DOHH2 (cell line): Measurements from ENCODE around the gene FTSJ3.
A peak's percentile ranks its signal among the peaks of the same experiment; 100 is the strongest.

ENCODE experiments used
- H3F3A ChIP-seq: fragments of 200-600 bp; sonication (generic), shearing (Covaris generic); 2 replicates; pipeline ENCODE4 v1.6.0; 2016; ENCODE audit warnings: antibody characterized with exemption, mild to moderate bottlenecking; ENCODE audit not compliant: control insufficient read depth, insufficient read depth
- H3K27ac ChIP-seq: fragments of 200-600 bp; sonication (generic); 2 replicates; pipeline ENCODE4 v1.5.1; 2014; ENCODE audit warnings: low read depth, mild to moderate bottlenecking, low read length, moderate library complexity
- H3K27me3 ChIP-seq: fragments of 200-600 bp; sonication (generic); 2 replicates; pipeline ENCODE4 v1.6.1; 2014; ENCODE audit warnings: mild to moderate bottlenecking, low read length, mixed read lengths; ENCODE audit not compliant: control insufficient read depth
- H3K36me3 ChIP-seq: fragments of 200-600 bp; sonication (generic); 2 replicates; pipeline ENCODE4 v1.6.1; 2014; ENCODE audit warnings: mild to moderate bottlenecking, low read length, moderate library complexity, mixed read lengths; ENCODE audit not compliant: control insufficient read depth
- H3K4me1 ChIP-seq: fragments of 200-600 bp; sonication (generic); 2 replicates; pipeline ENCODE4 v1.6.1; 2014; ENCODE audit warnings: mild to moderate bottlenecking, low read length, mixed read lengths; ENCODE audit not compliant: control insufficient read depth
- H3K4me2 ChIP-seq: fragments of 200-600 bp; sonication (generic); 2 replicates; pipeline ENCODE4 v1.6.0; 2014; ENCODE audit warnings: mild to moderate bottlenecking, low read length, moderate library complexity
- H3K4me3 ChIP-seq: fragments of 200-600 bp; sonication (generic); 2 replicates; pipeline ENCODE4 v1.5.1; 2014; ENCODE audit warnings: mild to moderate bottlenecking, low read length, mixed read lengths
- H3K79me2 ChIP-seq: fragments of 200-600 bp; sonication (generic); 2 replicates; pipeline ENCODE4 v1.6.1; 2014; ENCODE audit warnings: mild to moderate bottlenecking, low read length, mixed read lengths; ENCODE audit not compliant: control insufficient read depth
- H3K9me2 ChIP-seq: fragments of 200-600 bp; sonication (generic); replicated peaks from 2 replicates; pipeline ENCODE4 v1.6.1; 2014; ENCODE audit warnings: mild to moderate bottlenecking, low read length, mixed read lengths; ENCODE audit not compliant: control insufficient read depth
- H3K9me3 ChIP-seq: fragments of 200-600 bp; sonication (generic); 2 replicates; pipeline ENCODE4 v1.6.1; 2014; ENCODE audit warnings: antibody characterized with exemption, low read length, mixed read lengths; ENCODE audit not compliant: control insufficient read depth, insufficient read depth
- H4K20me1 ChIP-seq: fragments of 200-600 bp; sonication (generic); 2 replicates; pipeline ENCODE4 v1.6.0; 2014; ENCODE audit warnings: low read depth, mild to moderate bottlenecking, antibody characterized with exemption, low read length, moderate library complexity; ENCODE audit not compliant: control insufficient read depth, insufficient read depth
- CTCF ChIP-seq: fragments of 200-600 bp; sonication (generic); IDR thresholded peaks from one replicate; pipeline ENCODE4 v1.5.1; 2014; ENCODE audit warnings: antibody characterized with exemption, mild to moderate bottlenecking, low read depth, low read length; ENCODE audit not compliant: poor library complexity, severe bottlenecking
- EZH2phosphoT487 ChIP-seq: fragments of 200-600 bp; sonication (generic); IDR thresholded peaks from 2 replicates; pipeline ENCODE4 v1.6.1; 2017; ENCODE audit warnings: borderline replicate concordance, mild to moderate bottlenecking, antibody characterized with exemption, low read length, moderate library complexity, mixed read lengths

The FTSJ3 gene

GRCh38 chr17:63826468-63827001, 928 bp downstream of the FTSJ3 start:
- Histone ChIP-seq H3K4me2 (peak overlapping the region; percentile 97), H3K9me3 (no peaks in the 10 kb centered on the region), H3K4me1 (peaks cover 38% of the 10 kb centered on the region), H3K27ac (peak overlapping the region; percentile 72), H3K36me3 (peaks cover 85% of the 10 kb centered on the region), H3F3A (peaks cover 13% of the 10 kb centered on the region; the same call in 1 of the 2 replicates), H4K20me1 (peaks cover 9% of the 10 kb centered on the region; the same call in 1 of the 2 replicates), H3K79me2 (peaks cover 67% of the 10 kb centered on the region), H3K27me3 (no peaks in the 10 kb centered on the region), H3K4me3 (peak overlapping the region; percentile 85), H3K9me2 (no peaks in the 10 kb centered on the region)
- TF ChIP-seq EZH2phosphoT487 (no peak), CTCF (no peak)

- Histone ChIP-seq H3K9me3 (no peaks in the 10 kb centered on the region), H3K27ac (no peak overlapping the region), H3K4me1 (peaks cover 41% of the 10 kb centered on the region), H3K9me2 (no peaks in the 10 kb centered on the region), H3K4me3 (no peak overlapping the region), H3F3A (peaks cover 14% of the 10 kb centered on the region; the same call in 1 of the 2 replicates), H4K20me1 (peaks cover 12% of the 10 kb centered on the region; the same call in 1 of the 2 replicates), H3K27me3 (no peaks in the 10 kb centered on the region), H3K36me3 (peaks cover 85% of the 10 kb centered on the region), H3K79me2 (peaks cover 69% of the 10 kb centered on the region), H3K4me2 (no peak overlapping the region)
- TF ChIP-seq EZH2phosphoT487 (no peak), CTCF (no peak)
Observed at GRCh38 chr17:63824362-63824761, 3.1 kb downstream of the FTSJ3 start.

GRCh38 chr17:63823659-63824331, 3.7 kb downstream of the FTSJ3 start:
- Histone ChIP-seq H4K20me1 (peaks cover 12% of the 10 kb centered on the region; the same call in 1 of the 2 replicates), H3K4me2 (no peak overlapping the region), H3K4me1 (peaks cover 35% of the 10 kb centered on the region), H3K27ac (no peak overlapping the region), H3F3A (peaks cover 18% of the 10 kb centered on the region), H3K9me2 (no peaks in the 10 kb centered on the region), H3K4me3 (no peak overlapping the region), H3K27me3 (no peaks in the 10 kb centered on the region), H3K36me3 (peaks cover 85% of the 10 kb centered on the region), H3K9me3 (no peaks in the 10 kb centered on the region), H3K79me2 (peaks cover 65% of the 10 kb centered on the region)
- TF ChIP-seq EZH2phosphoT487 = no peak
- TF ChIP-seq CTCF = no peak
